ENCODE data around the gene TMEM120A.

TMEM120A gene

GRCh38 chr7:75995052-75995471, 667 bp upstream of the TMEM120A start:
- DNase-seq (ENCODE audit: low spot score), result no peak

- peak; percentile 50 for DNase-seq (ENCODE audit: low spot score)
These were observed 557 bp downstream of the TMEM120A start for GRCh38 chr7:75993689-75994387.

GRCh38 chr7:75992083-75992755, 2.2 kb downstream of the TMEM120A start:
- no peak for DNase-seq (ENCODE audit: low spot score)

- no peak for DNase-seq (ENCODE audit: low spot score)
These were observed 2.8 kb downstream of the TMEM120A start for GRCh38 chr7:75991531-75992082.

- DNase-seq (ENCODE audit: low spot score), result no peak
These were observed 4.7 kb downstream of the TMEM120A start for GRCh38 chr7:75989500-75990388.

GRCh38 chr7:75988568-75989499, 5.6 kb downstream of the TMEM120A start:
- DNase-seq (ENCODE audit: low spot score), result no peak

- DNase-seq (ENCODE audit: low spot score), result no peak
These were observed 6.4 kb downstream of the TMEM120A start for GRCh38 chr7:75987805-75988567.

GRCh38 chr7:75987026-75987804, 7.2 kb downstream of the TMEM120A start:
- no peak for DNase-seq (ENCODE audit: low spot score)

GRCh38 chr7:75986147-75986781, 8.1 kb downstream of the TMEM120A start:
- DNase-seq (ENCODE audit: low spot score), result no peak

GRCh38 chr7:75985518-75986146, 8.8 kb downstream of the TMEM120A start:
- DNase-seq (ENCODE audit: low spot score), result no peak

GRCh38 chr7:75985009-75985517, 9.3 kb downstream of the TMEM120A start:
- no peak for DNase-seq (ENCODE audit: low spot score)

GRCh38 chr7:75984130-75985008, 10.0 kb downstream of the TMEM120A start:
- DNase-seq (ENCODE audit: low spot score), result no peak

GRCh38 chr7:75983471-75984129, 10.8 kb downstream of the TMEM120A start:
- no peak for DNase-seq (ENCODE audit: low spot score)

- DNase-seq (ENCODE audit: low spot score), result no peak
These were observed 11.9 kb downstream of the TMEM120A start for GRCh38 chr7:75982306-75983064.

GRCh38 chr7:75981453-75982305, 12.7 kb downstream of the TMEM120A start:
- no peak for DNase-seq (ENCODE audit: low spot score)
